ENCODE data around the gene ZNF778. TPM values are rescaled to one million over a fixed set of nuclear protein-coding genes. Genes with fewer than 3 reads are reported as not detected.
A peak's percentile ranks its signal among the peaks of the same experiment; 100 is the strongest.
"Not testable (repeated sequence)": the region's sequence is repeated elsewhere in the genome, so short reads cannot be mapped to it uniquely, and the experiment has no call there.

ZNF778 gene
- total and polyA plus RNA-seq, 2 donors (not counting 1 experiment from before 2014, with no cell fraction given), result 2.2 to 13.4 TPM

- not testable (repeated sequence) for H3K79me2 ChIP-seq (ENCODE audit: control insufficient read depth, insufficient read depth, low read length); H3K9me3 Mint-ChIP-seq (ENCODE audit: insufficient read depth); H4K20me1 ChIP-seq (ENCODE audit: control insufficient read depth, insufficient read depth, low read length, poor library complexity, severe bottlenecking); H3K4me3 Mint-ChIP-seq; H3K4me1 Mint-ChIP-seq; H3K27ac ChIP-seq (ENCODE audit: low read length in 2 of 2); H3K27me3 ChIP-seq (replicated peaks in 1 of 4; ENCODE audit: control extremely low read depth in 1 of 4, control insufficient read depth in 3 of 4, insufficient read depth in 4 of 4, low read length in 3 of 4); H3K36me3 ChIP-seq (replicated peaks in 1 of 2; ENCODE audit: control extremely low read depth in 1 of 2, control insufficient read depth in 1 of 2, extremely low read depth in 1 of 2, insufficient read depth in 2 of 2, low read length in 1 of 2); H3K9me3 ChIP-seq (ENCODE audit: control extremely low read depth in 1 of 3, control insufficient read depth in 2 of 3, insufficient read depth in 1 of 3, low read length in 2 of 3); H3K27ac Mint-ChIP-seq; H3K27me3 Mint-ChIP-seq; H3K4me1 ChIP-seq (ENCODE audit: control insufficient read depth in 2 of 2, insufficient read depth in 2 of 2, low read length in 2 of 2)
- CTCF ChIA-PET, result interaction anchor here (0.6 to 0.7 kb wide), 2 partner anchors 201 to 256 kb away, joined by 3 to 4 read pairs; no protein-coding TSS in a partner anchor
- POLR2A ChIA-PET, result interaction anchor here (0.6 kb wide), 2 partner anchors 133 to 260 kb away, joined by 3 to 7 read pairs; no protein-coding TSS in a partner anchor
- Histone ChIP-seq H3K4me2 (replicated peaks; ENCODE audit: low read depth, low read length, poor library complexity, severe bottlenecking) (peak overlapping the region; percentile 94), H3K4me3 (ENCODE audit: control extremely low read depth in 1 of 5, extremely low read depth in 1 of 5, insufficient read depth in 1 of 5, low read depth in 2 of 5, low read length in 4 of 5) (peak overlapping the region in 4 of 5 experiments; percentile 6 to 52 (median 48)), H2AFZ (ENCODE audit: insufficient read depth, low read depth, low read length, poor library complexity, severe bottlenecking) (peak overlapping the region; percentile 49), H3K9ac (ENCODE audit: low read length) (peak overlapping the region; percentile 56)
- 14% methylated on average over 52 of the region's 63 CpGs for WGBS (ENCODE audit: insufficient coverage)
- ATAC-seq (ENCODE audit: low read depth), result peak; percentile 55
- intact Hi-C loops (cut with micrococcal nuclease), result loop anchor here (1.0 kb wide), 1 partner anchor 21 kb away; the partner anchor contains the start of gene CDH15
- DNase-seq, result peak; percentile 86
Observed at GRCh38 chr16:89192186-89192955, 25.1 kb upstream of the ZNF778 start.

DNA sequence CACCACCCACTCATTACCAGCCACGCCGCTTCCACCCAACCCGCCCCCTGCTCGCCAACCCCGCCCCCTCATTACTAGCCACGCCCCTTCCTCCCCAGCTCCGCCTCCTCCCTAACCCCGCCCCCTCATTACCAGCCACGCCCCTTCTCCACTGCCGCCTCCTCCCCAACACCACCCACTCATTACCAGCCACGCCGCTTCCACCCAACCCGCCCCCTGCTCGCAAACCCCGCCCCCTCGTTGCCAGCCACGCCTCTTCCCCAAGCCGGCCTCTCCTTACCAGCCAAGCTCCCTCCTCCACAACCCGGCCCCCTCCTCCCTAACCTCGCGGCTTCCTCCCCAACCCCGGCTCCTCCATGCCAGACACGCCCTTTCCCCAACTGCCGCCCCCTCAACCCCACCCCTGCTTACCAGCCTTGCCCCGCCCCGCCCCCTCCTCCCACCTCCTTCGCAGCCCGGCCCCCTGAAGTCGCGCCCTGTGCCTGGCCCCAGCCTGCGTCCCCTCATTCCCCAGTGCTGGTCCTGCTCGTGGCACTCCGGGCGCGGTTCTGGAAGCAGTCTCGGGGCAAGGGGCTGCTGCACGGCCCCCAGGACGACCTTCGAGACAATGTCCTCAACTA lies 24.4 kb upstream of the ZNF778 start:
- POLR2A ChIA-PET, result interaction anchor here (0.6 kb wide), 2 partner anchors 100 to 133 kb away, joined by 3 to 5 read pairs; partner anchors contain the start of gene ACSF3
- Histone ChIP-seq H3K4me1 (ENCODE audit: control insufficient read depth in 2 of 2, insufficient read depth in 2 of 2, low read length in 2 of 2) (no peaks in the 10 kb centered on the region), H3K27me3 (replicated peaks in 1 of 4; ENCODE audit: control extremely low read depth in 1 of 4, control insufficient read depth in 3 of 4, insufficient read depth in 4 of 4, low read length in 3 of 4) (peaks cover 0 to 12% (median 0%) of the 10 kb centered on the region in 4 experiments), H3K9ac (ENCODE audit: low read length) (no peak overlapping the region), H3K4me3 (ENCODE audit: control extremely low read depth in 1 of 5, extremely low read depth in 1 of 5, insufficient read depth in 1 of 5, low read depth in 2 of 5, low read length in 4 of 5) (no peak overlapping the region), H3K36me3 (replicated peaks in 1 of 2; ENCODE audit: control extremely low read depth in 1 of 2, control insufficient read depth in 1 of 2, extremely low read depth in 1 of 2, insufficient read depth in 2 of 2, low read length in 1 of 2) (no peaks in the 10 kb centered on the region), H2AFZ (ENCODE audit: insufficient read depth, low read depth, low read length, poor library complexity, severe bottlenecking) (no peak overlapping the region), H4K20me1 (ENCODE audit: control insufficient read depth, insufficient read depth, low read length, poor library complexity, severe bottlenecking) (no peaks in the 10 kb centered on the region), H3K27ac (ENCODE audit: low read length in 2 of 2) (no peak overlapping the region), H3K4me2 (replicated peaks; ENCODE audit: low read depth, low read length, poor library complexity, severe bottlenecking) (peak overlapping the region; percentile 94), H3K9me3 (ENCODE audit: control extremely low read depth in 1 of 3, control insufficient read depth in 2 of 3, insufficient read depth in 1 of 3, low read length in 2 of 3) (peaks cover 0 to 6% (median 0%) of the 10 kb centered on the region in 3 donors), H3K79me2 (ENCODE audit: control insufficient read depth, insufficient read depth, low read length) (no peaks in the 10 kb centered on the region)
- intact Hi-C loops (cut with micrococcal nuclease), result loop anchor here (1.0 kb wide), 1 partner anchor 22 kb away; the partner anchor contains the start of gene CDH15
- Mint-ChIP-seq H3K27ac (no peak overlapping the region), H3K27me3 (no peaks in the 10 kb centered on the region), H3K4me1 (peaks cover 3% of the 10 kb centered on the region), H3K9me3 (ENCODE audit: insufficient read depth) (no peaks in the 10 kb centered on the region), H3K4me3 (no peak overlapping the region)
- ATAC-seq (ENCODE audit: low read depth) (peak; percentile 4), DNase-seq (peak; percentile 60)
- CTCF ChIA-PET, result interaction anchor here (0.6 kb wide), 1 partner anchor 202 kb away, joined by 4 read pairs; no protein-coding TSS in a partner anchor
- 36% methylated on average over 14 of the region's 39 CpGs for WGBS (ENCODE audit: insufficient coverage)
- no peak for TF ChIP-seq EZH2 (IDR thresholded peaks at IDR 0.05; ENCODE audit: borderline replicate concordance, insufficient read depth, low read depth, low read length, poor library complexity, severe bottlenecking)
- no peak for TF ChIP-seq CTCF (IDR thresholded peaks at IDR 0.05)

Measured in B cell (primary cell).